ENCODE data around the gene SIT1.

SIT1 gene

GRCh38 chr9:35608221-35608620 lies 42.5 kb downstream of the SIT1 start:
- no peak for DNase-seq (ENCODE audit: extremely low read depth in 1 of 2, low read depth in 1 of 2)

DNA sequence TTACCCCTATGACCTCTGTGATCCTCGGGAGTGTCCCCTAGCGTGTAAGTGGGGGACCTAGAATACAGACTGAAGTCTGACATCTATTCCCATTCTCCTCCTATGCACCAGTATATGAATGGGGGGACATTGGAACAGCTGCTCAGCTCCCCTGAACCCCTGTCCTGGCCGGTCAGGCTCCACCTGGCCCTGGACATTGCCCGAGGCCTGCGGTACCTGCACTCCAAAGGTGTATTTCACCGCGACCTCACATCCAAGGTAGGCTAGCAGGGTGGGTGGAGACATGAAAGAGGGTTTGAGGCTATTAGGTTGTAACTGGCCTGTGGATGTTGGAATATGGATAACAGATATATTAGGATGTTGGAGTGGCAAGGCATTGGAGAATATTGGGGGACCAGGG lies 44.0 kb downstream of the SIT1 start:
- DNase-seq (ENCODE audit: extremely low read depth in 1 of 2, low read depth in 1 of 2) = no peak

- DNase-seq (ENCODE audit: extremely low read depth in 1 of 2, low read depth in 1 of 2) = no peak
Observed at GRCh38 chr9:35606138-35606504, 44.6 kb downstream of the SIT1 start.

DNA sequence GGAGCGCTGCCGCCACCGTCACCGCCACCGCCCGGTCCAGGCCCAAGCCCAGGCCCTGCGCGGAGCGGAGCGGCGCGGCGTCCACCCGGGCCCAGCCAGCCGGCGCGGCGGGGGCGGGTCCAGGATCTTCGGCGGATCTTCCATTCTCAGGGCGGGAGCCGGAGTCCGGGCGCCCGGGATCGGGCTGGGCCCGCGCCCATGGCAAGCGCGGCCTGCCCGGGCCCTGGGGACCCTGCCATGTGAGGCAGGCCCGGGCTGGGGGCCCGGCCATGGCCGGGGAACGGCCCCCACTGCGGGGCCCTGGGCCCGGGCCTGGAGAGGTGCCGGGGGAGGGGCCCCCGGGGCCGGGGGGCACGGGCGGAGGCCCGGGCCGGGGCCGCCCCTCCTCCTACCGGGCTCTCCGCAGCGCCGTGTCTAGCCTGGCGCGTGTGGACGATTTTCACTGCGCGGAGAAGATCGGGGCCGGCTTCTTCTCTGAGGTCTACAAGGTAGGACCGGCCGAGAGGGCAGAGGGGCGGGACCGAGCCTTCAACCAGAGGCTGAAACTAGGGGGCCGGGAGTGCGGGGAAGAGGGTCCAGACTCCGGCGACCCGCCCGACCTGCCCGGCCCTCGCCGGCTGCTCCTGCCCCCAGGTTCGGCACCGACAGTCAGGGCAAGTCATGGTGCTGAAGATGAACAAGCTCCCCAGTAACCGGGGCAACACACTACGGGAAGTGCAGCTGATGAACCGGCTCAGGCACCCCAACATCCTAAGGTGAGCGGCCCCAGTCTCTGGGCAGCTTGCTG lies 45.2 kb downstream of the SIT1 start:
- no peak for DNase-seq (ENCODE audit: extremely low read depth in 1 of 2, low read depth in 1 of 2)

DNA sequence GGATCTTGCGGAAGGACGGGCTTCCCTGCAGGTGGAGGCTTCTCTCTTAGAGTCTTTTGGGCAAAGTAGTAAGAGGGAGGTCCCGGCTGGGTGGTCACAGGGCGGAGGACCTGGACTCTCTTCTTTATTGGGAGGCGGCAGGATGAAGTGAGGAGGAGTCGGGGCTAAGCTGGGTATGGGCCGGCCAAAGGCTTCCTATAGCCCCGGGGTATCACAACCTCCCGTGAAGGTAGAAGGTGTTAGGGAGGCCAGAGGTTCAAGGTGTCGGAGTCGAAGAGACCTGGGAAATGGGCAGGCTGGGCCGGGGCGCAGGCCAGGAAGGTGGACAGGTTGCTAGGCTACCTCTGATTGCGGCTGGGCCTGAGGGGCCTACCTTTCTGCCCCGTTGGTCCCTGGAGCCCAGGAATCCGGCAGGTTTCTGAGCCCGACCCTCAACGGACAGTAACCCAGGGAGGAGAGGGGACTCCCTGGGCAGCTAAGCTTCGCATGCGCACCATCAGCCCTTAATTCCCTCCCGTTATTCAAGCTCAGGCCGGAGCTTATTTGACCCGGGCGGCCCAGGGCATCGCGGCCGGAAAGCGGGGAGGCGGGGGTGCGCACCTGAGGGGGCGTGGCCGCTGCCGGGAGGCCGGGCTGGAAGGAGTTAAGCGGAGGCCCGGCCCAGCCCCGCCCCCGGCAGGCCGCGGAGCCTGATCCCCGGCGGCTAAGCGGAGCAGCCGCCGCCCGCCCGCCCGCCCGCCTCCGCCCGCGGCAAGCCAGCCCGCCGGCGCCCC lies 46.0 kb downstream of the SIT1 start, which contains the start of gene TESK1:
TSS of gene TESK1 (plus strand) at position 685 of the 773 bp plus-strand sequence. CDS start 358 bp downstream, outside the sequence.
- peak in 1 of 2 donors; percentile 72 for DNase-seq (ENCODE audit: extremely low read depth in 1 of 2, low read depth in 1 of 2)

DNA sequence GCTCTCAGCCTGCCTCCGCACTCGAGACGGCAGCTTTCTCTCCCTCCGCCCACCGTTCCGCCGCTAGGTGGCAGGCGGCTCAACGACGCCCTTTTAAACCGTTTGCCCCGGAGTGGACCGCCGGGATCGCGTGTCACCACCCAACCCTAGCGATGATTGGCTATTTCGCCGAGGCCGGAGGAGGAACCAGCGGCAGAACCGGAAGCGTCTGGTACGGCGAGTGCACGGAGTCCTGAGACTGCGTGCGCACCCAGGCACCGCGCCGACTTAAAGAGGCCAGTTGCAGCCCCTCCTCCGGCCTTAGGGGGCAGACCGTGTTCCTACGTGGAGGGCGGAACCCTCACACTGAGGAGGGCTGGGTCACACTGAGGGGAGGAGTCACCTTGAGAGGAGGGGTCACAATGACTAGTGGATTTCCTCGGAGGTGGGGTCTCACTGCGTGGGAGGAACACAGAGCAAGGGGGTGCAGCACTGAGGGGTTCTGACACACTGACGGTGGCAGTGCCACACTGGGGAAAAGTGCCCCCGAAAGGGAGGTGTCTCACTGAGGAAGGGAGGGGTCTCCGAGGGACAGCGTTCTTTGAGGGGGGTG lies 46.6 kb downstream of the SIT1 start:
- DNase-seq (ENCODE audit: extremely low read depth in 1 of 2, low read depth in 1 of 2) = peak; percentile 98 to 99

- no peak for DNase-seq (ENCODE audit: extremely low read depth in 1 of 2, low read depth in 1 of 2)
Observed at GRCh38 chr9:35603506-35603985, 47.2 kb downstream of the SIT1 start.

DNA sequence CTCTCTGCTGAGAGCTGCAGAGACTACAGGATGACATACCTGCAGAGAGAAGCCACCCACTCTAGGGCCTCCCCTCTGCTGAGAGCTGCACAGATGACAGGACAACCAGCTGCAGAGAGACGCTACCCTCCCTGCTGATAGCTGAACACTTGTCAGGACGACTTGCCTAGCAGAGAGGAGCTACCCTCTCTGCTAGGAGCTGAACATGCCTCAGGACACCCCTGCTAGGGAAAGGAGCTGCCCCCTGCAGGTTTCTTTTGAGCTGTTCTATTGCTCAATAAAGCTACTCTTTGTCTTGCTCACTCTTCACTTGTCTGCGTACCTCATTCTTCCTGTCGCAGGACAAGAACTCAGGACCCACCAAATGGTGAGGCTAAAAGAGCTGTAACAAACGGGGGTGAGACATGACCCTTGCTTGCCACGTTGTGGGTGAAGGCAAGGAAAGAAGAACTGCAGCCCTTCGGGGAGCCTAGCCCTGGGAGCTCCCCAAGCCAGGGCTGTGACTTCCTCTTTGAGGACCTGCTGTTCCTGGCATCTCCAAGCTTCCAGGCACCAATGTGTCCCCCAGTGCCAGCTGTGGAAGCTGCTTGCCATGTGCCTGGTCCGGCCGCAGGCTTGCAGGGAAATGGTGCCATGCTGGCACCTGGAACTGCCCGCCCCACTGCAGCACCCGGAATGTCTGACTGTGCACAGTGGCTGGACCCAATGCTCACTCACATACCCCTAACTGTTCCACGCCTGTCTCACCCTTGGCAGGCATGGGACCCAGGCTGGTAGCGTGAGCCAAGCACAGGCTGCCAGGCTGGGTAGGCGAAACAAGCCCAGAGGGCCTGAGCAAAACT lies 50.7 kb downstream of the SIT1 start:
- no peak for DNase-seq (ENCODE audit: extremely low read depth in 1 of 2, low read depth in 1 of 2)
